ENCODE results near the gene CDK5RAP3. TPM values are rescaled to one million over a fixed set of nuclear protein-coding genes. Genes with fewer than 3 reads are reported as not detected.

CDK5RAP3 gene
- total and polyA plus RNA-seq, 2 of the 13 experiments (the other 11 are each of a cell fraction or from before 2014, with no cell fraction given), result 128 to 154 TPM

DNA sequence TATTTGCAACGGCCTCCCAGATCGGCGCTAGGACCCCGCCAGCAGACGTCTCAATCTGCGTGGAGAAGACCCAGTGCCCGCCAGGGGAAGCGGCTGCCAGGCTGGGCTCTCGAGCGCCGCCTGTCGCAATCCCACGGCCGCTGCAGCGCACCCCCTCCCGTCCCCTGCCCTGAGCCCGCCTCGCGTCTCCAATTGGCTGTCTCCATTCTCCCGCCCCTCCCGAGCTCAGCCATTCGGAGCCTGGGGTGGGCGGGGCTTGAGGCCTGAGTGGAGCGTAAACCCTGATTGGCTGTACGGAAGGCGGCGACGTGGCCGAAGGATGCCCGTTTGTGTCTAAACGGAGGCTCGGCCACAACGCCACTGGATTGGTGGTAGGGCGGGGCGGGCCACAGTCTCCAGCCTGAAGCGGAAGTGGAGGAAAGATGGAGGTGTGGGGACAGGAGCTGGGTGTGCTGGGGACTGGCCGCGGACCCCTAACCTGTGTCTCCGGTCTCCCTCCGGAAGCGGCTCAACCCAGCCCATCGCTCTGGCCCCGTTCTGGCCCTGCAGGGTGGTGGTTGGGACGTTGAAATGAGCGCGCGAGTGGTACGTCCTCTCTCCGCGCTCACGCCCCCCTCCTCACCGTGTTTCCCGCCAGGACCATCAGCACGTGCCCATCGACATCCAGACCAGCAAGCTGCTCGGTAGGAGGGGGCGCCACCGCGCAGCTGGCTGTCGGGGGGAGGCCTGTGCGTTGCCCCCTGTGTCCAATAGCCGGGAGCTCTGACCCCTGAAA lies at the start of gene CDK5RAP3 (continued):
- TF ChIP-seq ZSCAN20 (CRISPR knock-in tag; IDR thresholded peaks at IDR 0.05; ENCODE audit: borderline replicate concordance) (no peak), KDM4B (CRISPR knock-in tag; IDR thresholded peaks at IDR 0.05) (peak; percentile 82; the same call in 1 of the 2 replicates), POLR2A (IDR thresholded peaks at IDR 0.05; ENCODE audit: insufficient read depth in 1 of 2, low read depth in 2 of 2, low read length in 2 of 2) (peak; percentile 92 to 95), ZNF644 (CRISPR knock-in tag; IDR thresholded peaks at IDR 0.05; ENCODE audit: low read depth) (peak; percentile 48; the same call in 1 of the 2 replicates), HHEX (CRISPR knock-in tag; IDR thresholded peaks at IDR 0.05) (no peak; the same call in 1 of the 2 replicates), SP4 (CRISPR knock-in tag; IDR thresholded peaks at IDR 0.05) (peak; percentile 98), REXO4 (CRISPR knock-in tag; IDR thresholded peaks at IDR 0.05; ENCODE audit: borderline replicate concordance) (peak; percentile 98), RFX5 (IDR thresholded peaks at IDR 0.05; ENCODE audit: low read depth, low read length) (peak; percentile 69), ZNF160 (CRISPR knock-in tag; IDR thresholded peaks at IDR 0.05) (peak; percentile 65), ZNF550 (CRISPR knock-in tag; IDR thresholded peaks at IDR 0.05; ENCODE audit: borderline replicate concordance) (0 out of 2 replicates have a peak, but pooled peaks have one; percentile 65), EEA1 (CRISPR knock-in tag; IDR thresholded peaks at IDR 0.05; ENCODE audit: borderline replicate concordance) (peak; percentile 96), MIER2 (CRISPR knock-in tag; IDR thresholded peaks at IDR 0.05) (peak; percentile 75; the same call in 1 of the 2 replicates), ZNF790 (CRISPR knock-in tag; IDR thresholded peaks at IDR 0.05; ENCODE audit: borderline replicate concordance) (peak; percentile 97; the same call in 1 of the 2 replicates), TBL1XR1 (IDR thresholded peaks at IDR 0.05; ENCODE audit: borderline replicate concordance, low read length, partially characterized antibody) (peak; percentile 37)
- TF ChIP-seq, protein P1, sequence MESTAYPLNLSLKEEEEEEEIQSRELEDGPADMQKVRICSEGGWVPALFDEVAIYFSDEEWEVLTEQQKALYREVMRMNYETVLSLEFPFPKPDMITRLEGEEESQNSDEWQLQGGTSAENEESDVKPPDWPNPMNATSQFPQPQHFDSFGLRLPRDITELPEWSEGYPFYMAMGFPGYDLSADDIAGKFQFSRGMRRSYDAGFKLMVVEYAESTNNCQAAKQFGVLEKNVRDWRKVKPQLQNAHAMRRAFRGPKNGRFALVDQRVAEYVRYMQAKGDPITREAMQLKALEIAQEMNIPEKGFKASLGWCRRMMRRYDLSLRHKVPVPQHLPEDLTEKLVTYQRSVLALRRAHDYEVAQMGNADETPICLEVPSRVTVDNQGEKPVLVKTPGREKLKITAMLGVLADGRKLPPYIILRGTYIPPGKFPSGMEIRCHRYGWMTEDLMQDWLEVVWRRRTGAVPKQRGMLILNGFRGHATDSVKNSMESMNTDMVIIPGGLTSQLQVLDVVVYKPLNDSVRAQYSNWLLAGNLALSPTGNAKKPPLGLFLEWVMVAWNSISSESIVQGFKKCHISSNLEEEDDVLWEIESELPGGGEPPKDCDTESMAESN (CRISPR knock-in tag; conservative IDR thresholded peaks at IDR 0.05), result peak; percentile 96
- TF ChIP-seq, protein P2, sequence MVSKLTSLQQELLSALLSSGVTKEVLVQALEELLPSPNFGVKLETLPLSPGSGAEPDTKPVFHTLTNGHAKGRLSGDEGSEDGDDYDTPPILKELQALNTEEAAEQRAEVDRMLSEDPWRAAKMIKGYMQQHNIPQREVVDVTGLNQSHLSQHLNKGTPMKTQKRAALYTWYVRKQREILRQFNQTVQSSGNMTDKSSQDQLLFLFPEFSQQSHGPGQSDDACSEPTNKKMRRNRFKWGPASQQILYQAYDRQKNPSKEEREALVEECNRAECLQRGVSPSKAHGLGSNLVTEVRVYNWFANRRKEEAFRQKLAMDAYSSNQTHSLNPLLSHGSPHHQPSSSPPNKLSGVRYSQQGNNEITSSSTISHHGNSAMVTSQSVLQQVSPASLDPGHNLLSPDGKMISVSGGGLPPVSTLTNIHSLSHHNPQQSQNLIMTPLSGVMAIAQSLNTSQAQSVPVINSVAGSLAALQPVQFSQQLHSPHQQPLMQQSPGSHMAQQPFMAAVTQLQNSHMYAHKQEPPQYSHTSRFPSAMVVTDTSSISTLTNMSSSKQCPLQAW (CRISPR knock-in tag; IDR thresholded peaks at IDR 0.05), result peak; percentile 77
- TF ChIP-seq, protein P3, sequence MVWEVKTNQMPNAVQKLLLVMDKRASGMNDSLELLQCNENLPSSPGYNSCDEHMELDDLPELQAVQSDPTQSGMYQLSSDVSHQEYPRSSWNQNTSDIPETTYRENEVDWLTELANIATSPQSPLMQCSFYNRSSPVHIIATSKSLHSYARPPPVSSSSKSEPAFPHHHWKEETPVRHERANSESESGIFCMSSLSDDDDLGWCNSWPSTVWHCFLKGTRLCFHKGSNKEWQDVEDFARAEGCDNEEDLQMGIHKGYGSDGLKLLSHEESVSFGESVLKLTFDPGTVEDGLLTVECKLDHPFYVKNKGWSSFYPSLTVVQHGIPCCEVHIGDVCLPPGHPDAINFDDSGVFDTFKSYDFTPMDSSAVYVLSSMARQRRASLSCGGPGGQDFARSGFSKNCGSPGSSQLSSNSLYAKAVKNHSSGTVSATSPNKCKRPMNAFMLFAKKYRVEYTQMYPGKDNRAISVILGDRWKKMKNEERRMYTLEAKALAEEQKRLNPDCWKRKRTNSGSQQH (CRISPR knock-in tag; IDR thresholded peaks at IDR 0.05; ENCODE audit: low read depth), result no peak; the same call in 1 of the 2 replicates
- TF ChIP-seq, protein P4, sequence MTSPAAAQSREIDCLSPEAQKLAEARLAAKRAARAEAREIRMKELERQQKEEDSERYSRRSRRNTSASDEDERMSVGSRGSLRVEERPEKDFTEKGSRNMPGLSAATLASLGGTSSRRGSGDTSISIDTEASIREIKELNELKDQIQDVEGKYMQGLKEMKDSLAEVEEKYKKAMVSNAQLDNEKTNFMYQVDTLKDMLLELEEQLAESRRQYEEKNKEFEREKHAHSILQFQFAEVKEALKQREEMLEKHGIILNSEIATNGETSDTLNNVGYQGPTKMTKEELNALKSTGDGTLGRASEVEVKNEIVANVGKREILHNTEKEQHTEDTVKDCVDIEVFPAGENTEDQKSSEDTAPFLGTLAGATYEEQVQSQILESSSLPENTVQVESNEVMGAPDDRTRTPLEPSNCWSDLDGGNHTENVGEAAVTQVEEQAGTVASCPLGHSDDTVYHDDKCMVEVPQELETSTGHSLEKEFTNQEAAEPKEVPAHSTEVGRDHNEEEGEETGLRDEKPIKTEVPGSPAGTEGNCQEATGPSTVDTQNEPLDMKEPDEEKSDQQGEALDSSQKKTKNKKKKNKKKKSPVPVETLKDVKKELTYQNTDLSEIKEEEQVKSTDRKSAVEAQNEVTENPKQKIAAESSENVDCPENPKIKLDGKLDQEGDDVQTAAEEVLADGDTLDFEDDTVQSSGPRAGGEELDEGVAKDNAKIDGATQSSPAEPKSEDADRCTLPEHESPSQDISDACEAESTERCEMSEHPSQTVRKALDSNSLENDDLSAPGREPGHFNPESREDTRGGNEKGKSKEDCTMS (CRISPR knock-in tag; conservative IDR thresholded peaks at IDR 0.05), result no peak
- TF ChIP-seq, protein P5, sequence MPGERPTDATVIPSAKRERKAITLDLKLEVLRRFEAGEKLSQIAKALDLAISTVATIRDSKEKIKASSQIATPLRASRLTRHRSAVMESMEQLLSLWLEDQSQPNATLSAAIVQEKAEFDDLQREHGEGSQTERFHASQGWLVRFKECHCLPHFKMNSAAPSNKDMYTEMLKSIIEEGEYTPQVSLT (CRISPR knock-in tag; IDR thresholded peaks at IDR 0.05; ENCODE audit: borderline replicate concordance, low read depth), result no peak
- TF ChIP-seq, protein P6, sequence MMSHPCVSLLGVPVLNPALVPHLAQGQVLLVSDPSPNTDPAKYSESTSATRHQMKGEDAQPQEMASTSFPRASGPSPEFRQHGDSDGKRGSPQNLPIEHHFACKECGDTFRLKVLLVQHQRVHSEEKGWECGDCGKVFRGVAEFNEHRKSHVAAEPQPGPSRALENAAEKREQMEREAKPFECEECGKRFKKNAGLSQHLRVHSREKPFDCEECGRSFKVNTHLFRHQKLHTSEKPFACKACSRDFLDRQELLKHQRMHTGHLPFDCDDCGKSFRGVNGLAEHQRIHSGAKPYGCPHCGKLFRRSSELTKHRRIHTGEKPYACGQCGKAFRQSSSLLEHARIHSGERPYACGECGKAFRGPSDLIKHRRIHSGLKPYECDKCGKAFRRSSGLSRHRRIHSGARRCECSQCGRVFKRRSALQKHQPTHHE (CRISPR knock-in tag; IDR thresholded peaks at IDR 0.05; ENCODE audit: borderline replicate concordance), result peak; percentile 66
